Measurements from ENCODE around the gene SIRT6.

- no peak for TF ChIP-seq CTCF (IDR thresholded peaks at IDR 0.05)
- TF ChIP-seq POLR2A (IDR thresholded peaks at IDR 0.05): no peak
Observed at GRCh38 chr19:4173479-4174212, 8.7 kb downstream of the SIRT6 start.
